Measurements from ENCODE around the gene FILIP1L.

Gene FILIP1L

GRCh38 chr3:99838755-99839154, 275.5 kb downstream of the FILIP1L start:
- ATAC-seq (no peak), DNase-seq (no peak)

- ATAC-seq (no peak), DNase-seq (no peak)
Observed at GRCh38 chr3:99837715-99838114, 276.6 kb downstream of the FILIP1L start.

DNA sequence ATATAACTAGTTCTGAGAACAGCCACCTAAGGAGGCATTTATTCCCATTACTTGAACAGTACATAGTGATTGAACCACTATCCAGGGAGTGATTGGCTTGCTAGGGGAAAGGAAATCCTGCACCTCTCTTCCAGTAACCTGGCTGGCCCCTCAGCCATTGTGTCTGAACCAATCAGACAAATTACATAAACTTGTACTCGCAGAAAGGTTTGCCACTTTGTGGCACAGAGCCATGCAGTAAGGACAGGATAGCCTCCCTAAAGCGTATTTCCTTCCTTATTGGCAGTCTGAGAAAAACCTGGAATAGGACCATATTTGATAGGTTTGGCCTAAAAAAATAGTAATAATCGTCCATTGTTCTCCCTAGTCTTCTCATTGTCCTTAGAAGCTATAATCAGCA, 277.6 kb downstream of the FILIP1L start:
- ATAC-seq, result no peak
- no peak for DNase-seq

DNA sequence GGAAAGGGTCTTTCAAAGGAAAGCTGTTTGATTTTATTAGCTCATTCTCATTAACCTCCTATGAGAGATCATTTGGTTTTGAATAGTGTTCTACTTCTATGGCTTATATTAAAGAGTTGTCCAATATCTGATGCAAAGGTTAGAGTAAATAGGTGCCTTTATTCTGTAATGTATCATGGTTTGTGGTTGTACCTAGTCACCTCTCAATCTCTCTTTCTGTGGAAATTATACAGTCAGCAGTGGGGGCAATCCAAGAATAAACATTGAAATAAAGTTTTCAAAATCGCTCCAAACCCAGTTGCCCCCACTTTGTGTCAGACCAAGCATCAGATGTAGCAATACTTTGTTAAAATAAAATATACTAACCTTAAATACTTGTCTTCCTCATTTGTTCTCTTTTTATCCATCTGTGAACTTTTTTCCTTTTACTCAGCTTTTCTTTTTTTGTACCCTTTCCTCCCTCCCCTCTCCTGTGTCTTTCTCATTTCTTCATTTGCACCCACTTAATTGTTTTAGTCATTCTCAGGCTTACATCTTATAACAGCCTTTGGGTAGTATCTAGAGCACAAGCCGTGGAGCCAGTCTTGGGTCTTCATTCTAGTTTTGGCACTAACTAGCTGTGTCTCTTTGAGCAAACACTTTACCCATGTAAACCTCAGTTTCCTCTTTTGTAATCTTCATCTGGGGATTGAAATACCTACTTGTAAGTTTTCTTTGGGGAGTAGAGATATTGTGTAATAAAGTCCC, 279.9 kb downstream of the FILIP1L start:
- ATAC-seq, result peak; percentile 48
- no peak for DNase-seq

- ATAC-seq (no peak), DNase-seq (no peak)
Observed at GRCh38 chr3:99833617-99834205, 280.6 kb downstream of the FILIP1L start.

- DNase-seq (no peak), ATAC-seq (no peak)
Observed at GRCh38 chr3:99829844-99830243, 284.5 kb downstream of the FILIP1L start.

DNA sequence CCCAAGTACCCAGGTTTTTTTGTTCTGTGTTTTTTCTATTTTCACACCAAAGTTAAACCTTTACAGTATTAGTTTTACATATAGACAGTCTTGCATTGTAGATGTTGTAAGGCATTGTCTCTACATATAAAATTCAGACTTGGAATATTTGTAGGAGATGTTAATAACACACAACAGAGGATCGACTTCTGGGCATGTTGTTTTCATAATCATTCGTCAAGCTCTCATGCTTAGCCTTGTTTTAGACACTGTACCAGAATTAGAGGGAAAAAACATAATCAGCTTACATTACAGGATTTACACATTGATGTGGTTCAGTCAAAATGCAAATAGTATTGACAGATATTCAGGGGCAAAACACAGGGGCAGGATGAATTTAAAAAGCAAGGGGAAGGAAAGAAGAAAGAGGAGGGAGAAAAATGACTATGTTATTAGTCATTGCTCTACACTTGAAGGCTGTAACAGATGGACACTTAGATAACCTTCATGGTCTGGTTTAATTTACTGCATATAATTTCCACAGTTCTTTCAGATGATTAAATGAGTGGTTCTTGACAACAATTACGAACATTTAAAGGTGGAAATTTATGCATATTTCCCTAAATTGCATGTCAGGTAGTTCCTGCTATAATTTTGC, 289.2 kb downstream of the FILIP1L start:
- DNase-seq, result no peak
- ATAC-seq, result peak; percentile 78

DNA sequence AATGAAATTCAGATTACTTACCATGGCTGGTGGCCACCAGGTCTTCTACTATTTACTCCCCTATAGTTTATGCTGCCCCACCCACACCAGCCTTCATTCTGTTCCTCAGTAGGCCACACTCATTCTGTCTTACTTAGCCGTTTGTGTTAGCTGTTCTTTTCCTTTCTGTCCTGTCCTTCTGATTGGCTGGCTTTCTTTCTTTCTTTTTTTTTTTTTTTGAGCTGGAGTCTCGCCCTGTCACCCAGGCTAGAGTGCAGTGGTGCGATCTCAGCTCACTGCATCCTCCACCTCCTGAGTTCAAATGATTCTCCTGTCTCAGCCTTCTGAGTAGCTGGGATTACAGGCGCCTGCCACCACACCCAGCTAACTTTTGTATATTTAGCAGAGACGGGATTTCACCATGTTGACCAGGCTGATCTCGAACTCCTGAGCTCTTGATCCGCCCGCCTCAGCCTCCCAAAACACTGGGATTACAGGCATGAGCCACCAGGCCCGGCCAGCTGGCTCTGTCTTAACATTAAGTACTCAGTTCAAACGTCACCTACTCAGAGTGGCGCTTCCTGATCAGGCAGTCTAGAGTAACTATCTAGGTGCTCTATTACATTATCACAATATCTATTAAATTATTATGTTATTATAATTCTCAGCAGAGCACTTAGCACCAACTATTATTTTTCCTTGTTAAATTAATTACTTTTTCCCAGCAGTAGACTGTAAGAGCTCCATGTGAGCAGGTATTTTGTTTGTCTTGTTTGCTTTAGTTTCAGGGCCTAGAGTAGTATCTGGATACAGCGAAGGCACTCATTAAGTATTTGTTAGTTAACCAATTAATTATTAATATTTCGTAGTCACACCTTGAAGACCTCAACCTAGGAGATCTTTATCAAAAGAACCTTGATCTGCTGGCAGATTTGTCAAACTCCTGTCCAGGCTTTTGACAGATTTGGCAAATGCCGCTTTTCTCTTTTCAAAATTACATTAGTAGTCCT, 290.3 kb downstream of the FILIP1L start:
- no peak for ATAC-seq

DNA sequence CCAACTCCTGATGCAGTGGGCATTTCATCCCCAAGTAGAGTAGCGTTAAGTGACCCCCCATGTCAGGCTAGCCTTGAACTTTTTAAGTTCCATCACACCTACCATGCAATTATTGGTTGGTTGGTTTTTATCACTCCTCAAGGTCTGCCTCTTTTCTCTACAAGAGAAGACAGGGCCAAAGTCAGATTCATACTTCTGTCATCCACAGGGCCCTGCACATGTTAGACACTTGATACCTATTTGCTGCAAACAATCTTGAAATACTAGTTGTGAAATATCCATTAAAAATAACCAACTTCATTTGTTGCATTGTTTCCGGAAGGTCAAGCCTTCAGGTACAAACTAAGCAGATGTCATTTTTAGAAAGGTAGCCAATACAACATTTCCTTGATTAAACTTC, 295.5 kb downstream of the FILIP1L start:
- no peak for ATAC-seq
- DNase-seq, result no peak

More for the DNA sequence above, 290.3 kb downstream of the FILIP1L start:
- no peak for DNase-seq

GRCh38 chr3:99817437-99818240, 296.7 kb downstream of the FILIP1L start, which contains the start of gene CMSS1:
TSS of gene CMSS1 (plus strand) at chr3:99817862.
- DNase-seq (peak; percentile 98), ATAC-seq (peak; percentile 95)

DNA sequence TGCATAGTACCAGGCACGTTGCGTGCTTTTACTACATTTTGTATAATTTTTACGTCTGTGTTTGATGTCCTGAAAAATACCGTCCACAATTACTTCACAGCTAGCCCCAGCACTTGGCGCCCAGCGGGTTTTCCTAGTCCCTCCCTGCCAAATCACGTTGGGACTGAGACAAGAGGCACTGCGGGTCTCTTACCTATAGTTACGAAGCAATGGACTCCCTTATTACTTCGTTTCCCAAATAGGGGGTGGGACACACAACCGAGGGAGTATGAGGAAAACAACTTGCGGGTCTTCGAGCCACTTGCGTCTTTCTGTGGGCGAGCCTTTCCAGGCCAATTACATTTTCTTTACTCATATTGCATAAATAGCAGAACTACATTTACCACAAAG, 297.3 kb downstream of the FILIP1L start:
- no peak for ATAC-seq
- DNase-seq, result peak; percentile 25

DNA sequence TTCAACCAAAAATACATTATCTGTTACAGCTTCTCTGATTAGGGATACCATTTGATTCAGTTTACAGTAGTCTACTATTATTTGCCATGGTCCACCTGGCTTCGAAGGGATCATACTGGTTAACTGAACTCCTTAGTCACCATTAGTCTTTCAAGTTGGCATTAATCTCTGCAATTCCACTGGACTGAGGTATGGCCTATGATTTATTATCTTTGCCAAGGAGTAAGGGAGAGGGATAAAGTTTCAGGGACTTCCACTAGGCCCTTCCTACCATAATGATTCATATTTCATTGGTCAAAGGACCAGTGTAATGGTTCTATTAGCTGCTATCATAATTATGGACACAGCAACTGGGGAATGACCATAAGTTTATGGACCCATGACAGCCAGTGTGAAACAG, 303.9 kb downstream of the FILIP1L start:
- DNase-seq, result no peak
- ATAC-seq, result no peak

DNA sequence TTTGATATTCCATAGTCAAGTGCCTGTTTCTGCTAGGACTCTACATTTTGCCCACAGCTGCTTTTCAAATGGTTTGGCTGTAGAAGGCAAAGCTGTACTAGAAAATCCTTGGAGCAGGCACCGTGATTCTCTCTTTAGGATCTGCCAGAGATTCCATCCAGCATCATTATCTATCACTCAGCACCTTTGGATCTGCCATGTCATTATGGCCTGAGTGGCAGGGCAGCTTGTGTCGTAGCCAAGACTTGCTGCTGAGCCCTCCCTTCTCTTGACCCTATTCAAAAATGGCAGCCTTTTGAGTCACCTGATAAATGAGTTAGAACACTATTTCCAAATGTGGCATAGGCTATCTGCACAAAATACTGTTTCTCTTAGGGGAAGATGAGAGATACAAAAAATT, 304.7 kb downstream of the FILIP1L start:
- DNase-seq, result no peak
- no peak for ATAC-seq

GRCh38 chr3:99808163-99808794, 306.0 kb downstream of the FILIP1L start:
- DNase-seq (peak; percentile 23), ATAC-seq (peak; percentile 57)

DNA sequence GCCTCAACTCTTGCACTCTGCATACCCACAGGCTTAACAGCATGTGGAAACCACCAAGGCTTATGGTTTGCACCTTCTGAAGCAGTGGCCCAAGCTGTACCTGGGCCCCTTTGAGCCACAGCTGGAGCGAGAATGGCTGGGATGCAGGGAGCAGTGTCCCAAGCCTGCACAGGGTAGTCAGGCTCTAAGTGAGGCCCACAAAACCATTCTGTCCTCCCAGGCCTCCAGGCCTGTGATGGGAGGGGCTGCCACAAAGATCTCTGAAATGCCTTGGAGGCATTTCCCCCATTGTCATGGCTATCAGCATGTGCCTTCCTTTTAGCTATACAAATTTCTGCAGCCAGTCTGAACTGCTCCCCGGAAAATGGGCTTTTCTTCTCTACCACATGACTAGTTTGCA, 309.1 kb downstream of the FILIP1L start:
- ATAC-seq (no peak), DNase-seq (no peak)

GRCh38 chr3:99803297-99803696, 311.0 kb downstream of the FILIP1L start:
- ATAC-seq, result no peak
- no peak for DNase-seq

- no peak for DNase-seq
- no peak for ATAC-seq
Observed at GRCh38 chr3:99799422-99799821, 314.9 kb downstream of the FILIP1L start.

- DNase-seq, result no peak
- ATAC-seq, result no peak
Observed at GRCh38 chr3:99795573-99795972, 318.7 kb downstream of the FILIP1L start.

- ATAC-seq, result no peak
Observed at GRCh38 chr3:99794485-99794884, 319.8 kb downstream of the FILIP1L start.

GRCh38 chr3:99789011-99789721, 325.1 kb downstream of the FILIP1L start:
- ATAC-seq, result peak; percentile 86
- no peak for DNase-seq

More at GRCh38 chr3:99794485-99794884, 319.8 kb downstream of the FILIP1L start:
- DNase-seq, result no peak

Measured in stimulated activated naive CD8-positive, alpha-beta T cell treated with anti-CD3 and anti-CD28 coated beads, Interleukin-15, Interleukin-2, amounts not matched to agents 100 U/mL and 50 U/mL, for 24 hours (primary cell).